ENCODE results near the gene USP44. TPM values are rescaled to one million over a fixed set of nuclear protein-coding genes. Genes with fewer than 3 reads are reported as not detected.
"Not testable (repeated sequence)": the region's sequence is repeated elsewhere in the genome, so short reads cannot be mapped to it uniquely, and the experiment has no call there.

Gene USP44
- total and polyA plus RNA-seq, 2 experiments from 2014 or later = 1.2 to 2.2 TPM

DNA sequence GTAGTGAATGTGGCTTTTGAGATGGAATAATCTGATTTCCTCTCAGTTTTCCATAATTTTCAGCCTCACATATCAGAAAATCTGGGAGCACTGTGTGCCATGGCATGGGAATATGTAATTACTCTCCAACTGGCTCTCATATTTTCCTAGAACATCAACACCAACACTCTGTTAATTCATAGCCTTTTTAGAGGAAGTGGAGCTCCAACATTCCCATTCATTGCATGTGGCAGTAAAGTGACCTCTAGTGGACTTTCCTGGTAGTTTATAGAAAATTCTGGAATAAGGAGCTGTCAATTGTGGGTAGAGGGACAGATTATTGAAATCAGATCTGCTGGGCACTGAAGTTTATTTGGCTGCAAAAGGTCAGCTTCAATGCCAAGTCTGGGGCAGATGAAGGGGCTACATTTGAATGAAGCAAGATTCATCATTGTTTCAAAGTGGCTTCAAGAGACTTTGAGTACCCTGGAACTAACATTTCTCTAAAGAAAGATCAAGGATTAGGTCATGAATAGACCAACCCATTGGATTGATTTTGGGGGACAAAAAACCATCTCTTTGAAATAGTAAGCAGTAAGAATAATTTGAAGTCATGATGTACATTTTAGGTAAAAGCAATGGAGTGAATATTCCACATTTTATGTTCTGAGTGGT lies 23.6 kb upstream of the USP44 start:
- H3K9me3 ChIP-seq (ENCODE audit: low read depth) = no peaks in the 10 kb centered on the region
- TF ChIP-seq, protein P1, sequence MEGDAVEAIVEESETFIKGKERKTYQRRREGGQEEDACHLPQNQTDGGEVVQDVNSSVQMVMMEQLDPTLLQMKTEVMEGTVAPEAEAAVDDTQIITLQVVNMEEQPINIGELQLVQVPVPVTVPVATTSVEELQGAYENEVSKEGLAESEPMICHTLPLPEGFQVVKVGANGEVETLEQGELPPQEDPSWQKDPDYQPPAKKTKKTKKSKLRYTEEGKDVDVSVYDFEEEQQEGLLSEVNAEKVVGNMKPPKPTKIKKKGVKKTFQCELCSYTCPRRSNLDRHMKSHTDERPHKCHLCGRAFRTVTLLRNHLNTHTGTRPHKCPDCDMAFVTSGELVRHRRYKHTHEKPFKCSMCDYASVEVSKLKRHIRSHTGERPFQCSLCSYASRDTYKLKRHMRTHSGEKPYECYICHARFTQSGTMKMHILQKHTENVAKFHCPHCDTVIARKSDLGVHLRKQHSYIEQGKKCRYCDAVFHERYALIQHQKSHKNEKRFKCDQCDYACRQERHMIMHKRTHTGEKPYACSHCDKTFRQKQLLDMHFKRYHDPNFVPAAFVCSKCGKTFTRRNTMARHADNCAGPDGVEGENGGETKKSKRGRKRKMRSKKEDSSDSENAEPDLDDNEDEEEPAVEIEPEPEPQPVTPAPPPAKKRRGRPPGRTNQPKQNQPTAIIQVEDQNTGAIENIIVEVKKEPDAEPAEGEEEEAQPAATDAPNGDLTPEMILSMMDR (IDR thresholded peaks at IDR 0.05; ENCODE audit: low read depth, low read length) = peak; percentile 80
- H3K27me3 ChIP-seq = peaks cover 16% of the 10 kb centered on the region
- H3K4me1 ChIP-seq (ENCODE audit: low read depth) = no peaks in the 10 kb centered on the region
- no peak overlapping the region for H3K4me3 ChIP-seq
- H3K36me3 ChIP-seq = no peaks in the 10 kb centered on the region
- DNase-seq (ENCODE audit: low read depth in 1 of 2, low spot score in 1 of 2) = peak; percentile 62
- H3K27ac ChIP-seq = no peak overlapping the region

DNA sequence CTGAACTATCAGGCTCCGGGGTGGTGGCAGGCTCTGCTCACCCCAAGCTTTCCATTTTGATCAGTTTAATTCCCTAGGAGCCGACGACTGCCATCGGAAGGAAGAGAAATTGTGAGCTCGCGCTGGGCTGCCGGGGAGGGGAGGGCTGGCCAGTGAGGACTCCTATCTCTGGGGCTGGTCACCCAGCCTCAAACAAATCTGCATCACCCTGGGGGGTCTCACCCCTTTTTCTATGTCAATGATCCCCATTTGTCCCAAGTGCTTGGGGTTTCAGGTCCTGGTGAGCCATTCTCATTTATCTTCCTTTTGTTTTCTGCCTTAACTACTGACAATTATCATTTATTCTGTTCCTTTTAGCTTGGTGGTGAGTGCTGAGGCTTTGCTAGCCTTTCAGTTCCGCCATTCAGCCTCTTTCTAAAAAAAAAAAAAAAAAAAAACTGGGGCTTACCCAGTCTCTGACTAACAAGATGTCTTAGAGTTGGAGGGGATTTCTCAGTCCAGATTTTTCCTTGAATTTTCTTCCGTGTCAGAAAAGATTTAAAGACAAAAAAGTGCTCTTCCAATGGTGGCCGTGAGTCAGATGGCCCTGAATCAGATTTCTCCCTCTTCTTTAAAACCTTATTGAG lies 22.8 kb upstream of the USP44 start:
- TF ChIP-seq, protein P1 (IDR thresholded peaks at IDR 0.05; ENCODE audit: low read depth, low read length) = no peak
- no peaks in the 10 kb centered on the region for H3K9me3 ChIP-seq (ENCODE audit: low read depth)
- no peak overlapping the region for H3K27ac ChIP-seq
- no peaks in the 10 kb centered on the region for H3K36me3 ChIP-seq
- H3K4me1 ChIP-seq (ENCODE audit: low read depth) = no peaks in the 10 kb centered on the region
- H3K27me3 ChIP-seq = peaks cover 16% of the 10 kb centered on the region
- no peak overlapping the region for H3K4me3 ChIP-seq
- no peak for DNase-seq (ENCODE audit: low read depth in 1 of 2, low spot score in 1 of 2)

DNA sequence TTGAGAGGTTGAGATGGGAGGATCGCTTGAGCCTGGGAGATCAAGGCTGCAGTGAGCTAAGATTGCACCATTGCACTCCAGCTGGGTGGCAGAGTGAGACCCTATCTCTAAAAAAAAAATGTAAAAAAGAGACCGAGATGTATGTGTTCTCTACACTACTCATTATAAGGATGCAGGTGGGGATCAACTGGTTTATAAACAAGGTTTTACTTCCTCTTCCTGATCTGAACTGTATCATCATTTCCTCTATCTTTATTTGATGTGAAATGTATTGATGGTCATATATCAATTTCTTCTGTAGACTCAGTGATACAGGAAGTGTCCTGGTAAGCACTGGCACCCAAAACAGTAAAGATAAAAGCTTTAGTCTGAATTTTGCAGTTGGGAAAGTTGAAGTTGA lies 20.1 kb upstream of the USP44 start:
- Histone ChIP-seq H3K27ac (no peak overlapping the region), H3K4me1 (ENCODE audit: low read depth) (no peaks in the 10 kb centered on the region), H3K36me3 (no peaks in the 10 kb centered on the region), H3K27me3 (peaks cover 16% of the 10 kb centered on the region), H3K9me3 (ENCODE audit: low read depth) (no peaks in the 10 kb centered on the region), H3K4me3 (no peak overlapping the region)
- TF ChIP-seq, protein P1 (IDR thresholded peaks at IDR 0.05; ENCODE audit: low read depth, low read length) = no peak
- DNase-seq (ENCODE audit: low read depth in 1 of 2, low spot score in 1 of 2) = no peak

DNA sequence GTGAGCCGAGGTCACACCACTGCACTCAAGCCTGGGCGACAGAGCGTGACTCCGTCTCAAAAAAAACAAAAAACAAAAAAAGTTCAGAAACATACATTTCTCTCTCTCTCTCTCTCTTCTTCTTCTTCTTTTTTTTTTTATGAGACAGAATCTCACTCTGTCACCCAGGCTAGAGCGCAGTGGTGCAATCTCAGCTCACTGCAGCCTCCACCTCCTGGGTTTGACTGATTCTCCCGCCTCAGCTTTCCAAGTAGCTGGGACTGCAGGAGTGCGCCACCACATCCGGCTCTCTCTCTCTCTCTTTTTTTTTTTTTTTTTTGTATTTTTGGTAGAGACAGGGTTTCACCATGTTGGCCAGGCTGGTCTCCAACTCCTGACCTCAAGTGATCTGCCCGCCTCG lies 16.8 kb upstream of the USP44 start:
- not testable (repeated sequence) for H3K4me3 ChIP-seq; H3K4me1 ChIP-seq (ENCODE audit: low read depth); H3K9me3 ChIP-seq (ENCODE audit: low read depth); DNase-seq (ENCODE audit: low read depth in 1 of 2, low spot score in 1 of 2); H3K36me3 ChIP-seq; H3K27ac ChIP-seq; H3K27me3 ChIP-seq

DNA sequence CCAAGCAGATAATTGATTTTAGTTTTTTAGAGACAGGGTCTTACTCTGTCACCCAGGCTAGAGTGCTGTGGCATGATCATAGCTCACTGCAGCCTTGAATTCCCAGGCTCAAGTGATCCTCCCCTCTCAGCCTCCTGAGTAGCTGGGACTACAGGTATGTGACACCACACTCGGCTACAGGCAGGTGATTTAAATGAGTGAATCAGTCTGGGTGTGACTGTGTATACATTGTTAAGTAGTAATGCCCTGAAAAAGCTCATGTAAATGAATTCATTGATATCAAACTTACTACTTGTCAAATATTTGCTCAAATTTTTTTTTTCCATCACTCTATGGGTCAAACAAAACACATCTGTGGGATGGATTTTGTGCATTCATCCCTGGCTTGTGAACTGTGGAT lies 6.3 kb upstream of the USP44 start:
- no peak for DNase-seq (ENCODE audit: low read depth in 1 of 2, low spot score in 1 of 2)
- Histone ChIP-seq H3K27ac (no peak overlapping the region), H3K36me3 (no peaks in the 10 kb centered on the region), H3K4me3 (no peak overlapping the region), H3K27me3 (no peaks in the 10 kb centered on the region), H3K4me1 (ENCODE audit: low read depth) (no peaks in the 10 kb centered on the region), H3K9me3 (ENCODE audit: low read depth) (no peaks in the 10 kb centered on the region)
- TF ChIP-seq, protein P1 (IDR thresholded peaks at IDR 0.05; ENCODE audit: low read depth, low read length) = no peak

DNA sequence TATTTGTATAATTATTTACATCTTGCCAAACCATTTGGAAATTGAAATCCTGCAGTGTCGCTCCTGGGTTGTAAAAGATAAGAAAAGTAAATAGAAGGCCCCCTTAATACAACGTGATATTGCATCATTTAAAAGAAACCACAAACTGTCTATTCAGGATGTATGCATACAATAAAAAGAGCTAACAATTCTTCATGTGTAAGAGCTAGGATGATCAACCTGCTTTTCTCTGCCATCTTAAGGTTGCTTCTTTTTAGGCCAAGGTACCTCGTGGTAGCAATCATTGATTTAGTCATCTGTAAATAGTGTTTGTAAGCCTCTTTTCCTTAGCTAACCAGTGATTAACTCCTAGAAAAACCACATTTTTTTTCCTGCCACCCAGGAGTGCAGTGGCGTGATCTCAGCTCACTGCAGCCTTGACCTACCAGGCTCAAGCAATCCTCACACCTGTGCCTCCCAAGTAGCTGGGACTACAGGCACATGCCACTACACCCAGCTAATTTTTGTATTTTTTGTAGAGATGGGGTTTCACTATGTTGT lies 3.3 kb upstream of the USP44 start:
- H3K27me3 ChIP-seq = peaks cover 10% of the 10 kb centered on the region
- H3K27ac ChIP-seq = no peak overlapping the region
- TF ChIP-seq, protein P1 (IDR thresholded peaks at IDR 0.05; ENCODE audit: low read depth, low read length) = no peak
- no peaks in the 10 kb centered on the region for H3K4me1 ChIP-seq (ENCODE audit: low read depth)
- DNase-seq (ENCODE audit: low read depth in 1 of 2, low spot score in 1 of 2) = no peak
- no peaks in the 10 kb centered on the region for H3K36me3 ChIP-seq
- no peaks in the 10 kb centered on the region for H3K9me3 ChIP-seq (ENCODE audit: low read depth)
- no peak overlapping the region for H3K4me3 ChIP-seq

Measured in cardiac muscle cell (in vitro differentiated cells and primary cell).